H1 (cell line): ENCODE measurements around the gene CYP2S1. TPM values are rescaled to one million over a fixed set of nuclear protein-coding genes. Genes with fewer than 3 reads are reported as not detected.

Experiments
- ASH2L ChIP-seq: fragments of 200-600, 300-600 bp; sonication (generic); IDR thresholded peaks from one replicate; pipeline ENCODE4 v1.7.1; 2017; ENCODE audit warnings: low read length
- CHD1 ChIP-seq: IDR thresholded peaks from 2 replicates; pipeline ENCODE4 v1.6.1; 2012; ENCODE audit warnings: low read depth, low read length, improper control_type of control experiment
- EZH2 ChIP-seq: fragments of 200-600 bp; sonication (generic); IDR thresholded peaks from 2 replicates; pipeline ENCODE4 v1.7.1; 2012; ENCODE audit warnings: low read depth, mild to moderate bottlenecking, moderate library complexity, low read length, inconsistent platforms; ENCODE audit not compliant: severe bottlenecking
- JUND ChIP-seq: IDR thresholded peaks from 2 replicates; pipeline ENCODE4 v1.6.1; 2011; ENCODE audit warnings: mild to moderate bottlenecking, improper control_type of control experiment, low read length
- PHF8 ChIP-seq: fragments of 200-600 bp; sonication (generic); conservative IDR thresholded peaks from 2 replicates; pipeline ENCODE4 v1.7.1; 2012; ENCODE audit warnings: low read depth, mild to moderate bottlenecking, inconsistent platforms, low read length, moderate library complexity
- POLR2AphosphoS5 ChIP-seq: IDR thresholded peaks from 2 replicates; pipeline ENCODE4 v1.6.1; 2011; ENCODE audit warnings: low read depth, low read length
- POU5F1 ChIP-seq: IDR thresholded peaks from 2 replicates; pipeline ENCODE4 v1.6.1; 2011; ENCODE audit warnings: low read depth, mild to moderate bottlenecking, low read length, moderate library complexity
- SIN3A ChIP-seq, 2 experiments: IDR thresholded peaks in 1 of 2; conservative IDR thresholded peaks in 1 of 2; 2 replicates each; pipeline ENCODE4 v1.6.1; 2011 to 2012; ENCODE audit warnings: low read length in 2 of 2, improper control_type of control experiment in 1 of 2, low read depth in 1 of 2, mild to moderate bottlenecking in 1 of 2
- SP1 ChIP-seq: IDR thresholded peaks from 2 replicates; pipeline ENCODE4 v1.6.1; 2011; ENCODE audit warnings: low read depth, low read length
- SP4 ChIP-seq: IDR thresholded peaks from 2 replicates; pipeline ENCODE4 v1.6.1; 2012; ENCODE audit warnings: low read length, inconsistent platforms
- TAF1 ChIP-seq: IDR thresholded peaks from 2 replicates; pipeline ENCODE4 v1.6.1; 2011; ENCODE audit warnings: mild to moderate bottlenecking, low read depth, low read length
- polyA plus RNA-seq, 7 experiments: library from polyadenylated mRNA; depleted of rRNA in 3 of 7; stranded (reverse) in 5 of 7; unstranded in 2 of 7; fragments of >200 nt in 5 of 7; fragments of 200-250 nt in 2 of 7; gene quantifications; 1 replicate in 5 of 7; 2 replicates in 1 of 7; 4 replicates in 1 of 7; pipeline versions ENCODE4 v1.2.1 to v1.2.3, GENCODE V29; 2011 to 2013; ENCODE audit warnings: missing spikeins in 2 of 7, mixed read lengths in 2 of 7
- total RNA-seq: library from RNA; stranded (reverse); fragmentation: NEBNext Ultra II Directional; extraction: Animal tissue kit (Norgen Biotek cat#: 25700); gene quantifications from 2 replicates; pipeline ENCODE4 v1.2.1, GENCODE V29; 2021
- TF ChIP-seq, protein P1 (sequence below): fragments of 300-600 bp; sonication (generic); IDR thresholded peaks from 2 replicates; pipeline ENCODE4 v1.7.1; 2012; ENCODE audit warnings: low read length, moderate library complexity, mild to moderate bottlenecking, inconsistent platforms; ENCODE audit not compliant: insufficient replicate concordance

CYP2S1 gene
- total and polyA plus RNA-seq, 2 of the 8 experiments (the other 6 are each of a cell fraction or from before 2014, with no cell fraction given) = 97.9 to 245 TPM

DNA sequence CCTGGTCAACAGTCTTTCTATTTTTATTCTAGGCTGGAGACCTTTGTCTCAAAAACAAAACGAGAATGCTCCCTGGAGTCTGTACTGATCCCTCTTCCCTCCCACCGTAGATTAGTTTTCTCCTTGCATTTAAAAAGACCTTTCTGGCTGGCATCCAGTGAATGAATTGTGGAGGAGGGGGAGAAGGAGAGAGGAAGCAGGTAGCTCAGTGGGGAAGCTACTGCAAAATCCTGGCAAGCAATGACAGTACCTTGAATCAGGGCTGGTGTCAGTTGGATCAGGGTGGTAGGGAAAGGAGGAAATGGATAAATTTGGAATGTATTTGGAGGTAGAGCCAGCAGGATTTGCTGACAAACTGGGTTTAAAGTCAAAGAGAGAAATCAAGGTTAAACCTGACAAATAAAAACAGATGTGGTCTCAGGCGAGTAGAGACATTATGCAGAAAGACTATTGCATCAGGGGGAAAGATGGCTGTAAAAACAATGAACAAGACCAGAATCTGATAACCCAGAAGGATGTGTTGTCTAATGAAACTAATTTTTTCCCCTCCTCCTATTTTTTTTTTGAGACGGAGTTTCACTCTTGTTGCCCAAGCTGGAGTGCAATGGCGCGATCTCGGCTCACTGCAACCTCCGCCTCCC lies 3.5 kb upstream of the CYP2S1 start (continued):
- TF ChIP-seq, protein P1, sequence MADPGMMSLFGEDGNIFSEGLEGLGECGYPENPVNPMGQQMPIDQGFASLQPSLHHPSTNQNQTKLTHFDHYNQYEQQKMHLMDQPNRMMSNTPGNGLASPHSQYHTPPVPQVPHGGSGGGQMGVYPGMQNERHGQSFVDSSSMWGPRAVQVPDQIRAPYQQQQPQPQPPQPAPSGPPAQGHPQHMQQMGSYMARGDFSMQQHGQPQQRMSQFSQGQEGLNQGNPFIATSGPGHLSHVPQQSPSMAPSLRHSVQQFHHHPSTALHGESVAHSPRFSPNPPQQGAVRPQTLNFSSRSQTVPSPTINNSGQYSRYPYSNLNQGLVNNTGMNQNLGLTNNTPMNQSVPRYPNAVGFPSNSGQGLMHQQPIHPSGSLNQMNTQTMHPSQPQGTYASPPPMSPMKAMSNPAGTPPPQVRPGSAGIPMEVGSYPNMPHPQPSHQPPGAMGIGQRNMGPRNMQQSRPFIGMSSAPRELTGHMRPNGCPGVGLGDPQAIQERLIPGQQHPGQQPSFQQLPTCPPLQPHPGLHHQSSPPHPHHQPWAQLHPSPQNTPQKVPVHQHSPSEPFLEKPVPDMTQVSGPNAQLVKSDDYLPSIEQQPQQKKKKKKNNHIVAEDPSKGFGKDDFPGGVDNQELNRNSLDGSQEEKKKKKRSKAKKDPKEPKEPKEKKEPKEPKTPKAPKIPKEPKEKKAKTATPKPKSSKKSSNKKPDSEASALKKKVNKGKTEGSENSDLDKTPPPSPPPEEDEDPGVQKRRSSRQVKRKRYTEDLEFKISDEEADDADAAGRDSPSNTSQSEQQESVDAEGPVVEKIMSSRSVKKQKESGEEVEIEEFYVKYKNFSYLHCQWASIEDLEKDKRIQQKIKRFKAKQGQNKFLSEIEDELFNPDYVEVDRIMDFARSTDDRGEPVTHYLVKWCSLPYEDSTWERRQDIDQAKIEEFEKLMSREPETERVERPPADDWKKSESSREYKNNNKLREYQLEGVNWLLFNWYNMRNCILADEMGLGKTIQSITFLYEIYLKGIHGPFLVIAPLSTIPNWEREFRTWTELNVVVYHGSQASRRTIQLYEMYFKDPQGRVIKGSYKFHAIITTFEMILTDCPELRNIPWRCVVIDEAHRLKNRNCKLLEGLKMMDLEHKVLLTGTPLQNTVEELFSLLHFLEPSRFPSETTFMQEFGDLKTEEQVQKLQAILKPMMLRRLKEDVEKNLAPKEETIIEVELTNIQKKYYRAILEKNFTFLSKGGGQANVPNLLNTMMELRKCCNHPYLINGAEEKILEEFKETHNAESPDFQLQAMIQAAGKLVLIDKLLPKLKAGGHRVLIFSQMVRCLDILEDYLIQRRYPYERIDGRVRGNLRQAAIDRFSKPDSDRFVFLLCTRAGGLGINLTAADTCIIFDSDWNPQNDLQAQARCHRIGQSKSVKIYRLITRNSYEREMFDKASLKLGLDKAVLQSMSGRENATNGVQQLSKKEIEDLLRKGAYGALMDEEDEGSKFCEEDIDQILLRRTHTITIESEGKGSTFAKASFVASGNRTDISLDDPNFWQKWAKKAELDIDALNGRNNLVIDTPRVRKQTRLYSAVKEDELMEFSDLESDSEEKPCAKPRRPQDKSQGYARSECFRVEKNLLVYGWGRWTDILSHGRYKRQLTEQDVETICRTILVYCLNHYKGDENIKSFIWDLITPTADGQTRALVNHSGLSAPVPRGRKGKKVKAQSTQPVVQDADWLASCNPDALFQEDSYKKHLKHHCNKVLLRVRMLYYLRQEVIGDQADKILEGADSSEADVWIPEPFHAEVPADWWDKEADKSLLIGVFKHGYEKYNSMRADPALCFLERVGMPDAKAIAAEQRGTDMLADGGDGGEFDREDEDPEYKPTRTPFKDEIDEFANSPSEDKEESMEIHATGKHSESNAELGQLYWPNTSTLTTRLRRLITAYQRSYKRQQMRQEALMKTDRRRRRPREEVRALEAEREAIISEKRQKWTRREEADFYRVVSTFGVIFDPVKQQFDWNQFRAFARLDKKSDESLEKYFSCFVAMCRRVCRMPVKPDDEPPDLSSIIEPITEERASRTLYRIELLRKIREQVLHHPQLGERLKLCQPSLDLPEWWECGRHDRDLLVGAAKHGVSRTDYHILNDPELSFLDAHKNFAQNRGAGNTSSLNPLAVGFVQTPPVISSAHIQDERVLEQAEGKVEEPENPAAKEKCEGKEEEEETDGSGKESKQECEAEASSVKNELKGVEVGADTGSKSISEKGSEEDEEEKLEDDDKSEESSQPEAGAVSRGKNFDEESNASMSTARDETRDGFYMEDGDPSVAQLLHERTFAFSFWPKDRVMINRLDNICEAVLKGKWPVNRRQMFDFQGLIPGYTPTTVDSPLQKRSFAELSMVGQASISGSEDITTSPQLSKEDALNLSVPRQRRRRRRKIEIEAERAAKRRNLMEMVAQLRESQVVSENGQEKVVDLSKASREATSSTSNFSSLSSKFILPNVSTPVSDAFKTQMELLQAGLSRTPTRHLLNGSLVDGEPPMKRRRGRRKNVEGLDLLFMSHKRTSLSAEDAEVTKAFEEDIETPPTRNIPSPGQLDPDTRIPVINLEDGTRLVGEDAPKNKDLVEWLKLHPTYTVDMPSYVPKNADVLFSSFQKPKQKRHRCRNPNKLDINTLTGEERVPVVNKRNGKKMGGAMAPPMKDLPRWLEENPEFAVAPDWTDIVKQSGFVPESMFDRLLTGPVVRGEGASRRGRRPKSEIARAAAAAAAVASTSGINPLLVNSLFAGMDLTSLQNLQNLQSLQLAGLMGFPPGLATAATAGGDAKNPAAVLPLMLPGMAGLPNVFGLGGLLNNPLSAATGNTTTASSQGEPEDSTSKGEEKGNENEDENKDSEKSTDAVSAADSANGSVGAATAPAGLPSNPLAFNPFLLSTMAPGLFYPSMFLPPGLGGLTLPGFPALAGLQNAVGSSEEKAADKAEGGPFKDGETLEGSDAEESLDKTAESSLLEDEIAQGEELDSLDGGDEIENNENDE = peak; percentile 70
- TF ChIP-seq POLR2AphosphoS5 (no peak), ASH2L (peak; percentile 27), SP4 (0 out of 2 replicates have a peak, but pooled peaks have one; percentile 43), SP1 (peak; percentile 95), TAF1 (no peak), SIN3A (conservative IDR thresholded peaks at IDR 0.05 in 1 of 2, IDR thresholded peaks at IDR 0.05 in 1 of 2; ENCODE audit: low read depth in 1 of 2, low read length in 2 of 2) (peak; percentile 25 to 69; a peak in 1 of 4 replicates), PHF8 (no peak), JUND (no peak), CHD1 (no peak), POU5F1 (no peak), EZH2 (no peak)
